ENCODE measurements around the gene ZNF330.

ZNF330 gene

GRCh38 chr4:141233673-141234072 is 13.0 kb downstream of the ZNF330 start:
- DNase-seq (ENCODE audit: low read depth), result no peak

GRCh38 chr4:141238186-141238585 is 17.5 kb downstream of the ZNF330 start:
- no peak for DNase-seq (ENCODE audit: low read depth)

DNA sequence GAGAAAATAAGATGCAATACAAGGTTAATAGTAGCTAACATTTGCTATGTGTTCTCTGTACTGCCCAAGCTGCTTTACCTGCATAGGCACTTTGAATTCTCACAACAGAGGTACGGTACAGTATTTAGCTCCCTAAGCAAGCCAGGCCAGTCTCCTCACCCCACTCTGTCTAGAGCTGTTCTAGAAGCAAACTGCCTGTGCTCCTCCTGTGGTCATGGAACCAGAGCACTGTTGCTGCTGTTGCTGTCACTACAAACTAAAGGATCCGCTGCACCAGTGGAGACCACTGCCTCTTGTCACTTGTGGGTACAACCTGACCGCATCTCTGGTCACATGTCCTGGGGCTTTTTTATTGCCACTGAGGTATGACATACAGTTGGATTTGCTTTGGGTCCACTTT is 19.6 kb downstream of the ZNF330 start:
- DNase-seq (ENCODE audit: low read depth), result no peak

- no peak for DNase-seq (ENCODE audit: low read depth)
Observed at GRCh38 chr4:141240671-141241070, 20.0 kb downstream of the ZNF330 start.

DNA sequence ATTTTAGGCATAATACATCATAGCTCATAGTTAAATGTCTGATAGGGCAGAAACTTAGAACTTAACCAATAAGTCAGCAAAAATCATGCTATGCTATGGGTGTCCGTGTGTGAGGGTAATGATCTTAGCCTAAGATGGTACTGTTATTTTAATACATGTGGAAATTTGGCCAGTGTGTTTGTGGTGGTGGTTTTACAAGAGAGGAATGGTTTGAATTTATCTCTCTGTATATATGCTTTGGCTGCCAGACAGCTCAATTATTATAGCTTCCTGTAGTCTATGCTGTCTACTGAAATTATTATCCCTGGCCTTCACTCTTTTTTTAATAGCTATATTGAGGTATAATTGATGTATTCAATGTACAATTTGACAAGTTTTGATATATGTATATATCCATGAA is 21.3 kb downstream of the ZNF330 start:
- no peak for DNase-seq (ENCODE audit: low read depth)

DNA sequence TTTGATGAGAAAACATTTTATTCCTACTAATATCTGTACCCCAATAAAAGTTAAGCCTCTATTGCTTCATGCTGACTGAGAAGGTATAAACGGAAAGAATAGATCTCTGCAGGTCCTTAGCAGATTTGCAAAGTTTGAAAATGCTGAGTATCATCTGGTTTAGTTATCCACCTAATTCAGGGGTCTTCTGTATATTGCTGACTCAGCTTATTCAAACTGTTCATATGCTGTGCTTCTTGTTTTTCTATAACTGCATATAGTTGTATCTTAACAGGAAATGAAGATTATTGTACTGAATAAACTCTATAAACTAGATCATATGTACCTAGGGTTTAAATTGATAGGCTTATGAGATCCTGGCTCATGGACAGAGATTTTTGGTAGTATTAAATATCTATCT is 23.7 kb downstream of the ZNF330 start:
- no peak for DNase-seq (ENCODE audit: low read depth)

GRCh38 chr4:141246243-141246642 is 25.5 kb downstream of the ZNF330 start:
- DNase-seq (ENCODE audit: low read depth), result no peak

DNA sequence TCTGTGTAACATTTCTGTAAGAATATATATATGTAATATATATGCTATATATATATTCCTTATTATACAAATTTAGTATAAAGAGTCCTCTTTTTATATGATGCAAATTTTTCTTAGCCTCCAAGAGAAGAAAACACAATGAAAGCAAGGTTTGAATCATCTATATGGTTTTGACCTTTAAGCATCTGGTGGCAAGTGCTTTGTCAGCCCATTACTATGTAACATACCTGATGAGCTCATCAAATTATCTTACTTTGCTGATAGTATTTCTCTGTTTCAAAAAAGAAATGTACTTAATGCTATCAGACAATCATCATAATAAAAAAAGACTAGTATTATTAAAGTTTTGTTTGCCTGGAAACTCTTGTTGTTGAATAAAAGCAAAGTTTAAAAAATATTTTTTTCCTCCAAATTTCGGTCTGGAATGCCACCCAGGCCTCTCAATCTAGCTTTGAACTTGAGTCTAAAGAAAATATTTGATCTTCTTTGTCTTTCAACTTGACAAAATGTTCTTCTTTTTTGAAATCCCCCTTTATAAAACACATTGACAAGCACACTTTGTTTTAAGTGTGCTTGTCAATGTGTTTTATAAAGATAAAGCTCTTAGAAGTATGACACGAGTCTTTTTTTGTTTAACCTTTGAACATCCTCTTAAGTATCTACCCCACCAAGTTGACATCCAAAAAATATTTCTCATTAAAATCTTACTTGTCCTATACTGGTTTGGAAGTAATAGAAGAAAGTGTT is 26.2 kb downstream of the ZNF330 start:
- no peak for DNase-seq (ENCODE audit: low read depth)

DNA sequence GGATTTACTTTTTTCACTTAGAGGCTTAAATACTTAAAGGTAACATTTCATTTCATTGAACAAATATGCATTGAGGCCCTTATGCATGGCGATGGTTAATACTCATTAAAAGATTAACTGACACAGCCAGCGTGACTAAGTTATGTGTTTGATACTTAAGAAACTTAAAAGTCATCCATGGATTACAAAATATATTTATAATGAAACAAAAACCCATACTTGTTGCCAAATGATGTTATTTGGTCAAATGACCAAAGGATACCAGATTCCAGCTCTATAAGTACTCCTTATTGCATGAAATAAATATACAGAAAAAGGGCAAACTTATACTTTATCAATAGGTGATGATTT is 26.7 kb downstream of the ZNF330 start:
- no peak for DNase-seq (ENCODE audit: low read depth)

GRCh38 chr4:141248029-141248428 is 27.3 kb downstream of the ZNF330 start:
- DNase-seq (ENCODE audit: low read depth), result no peak

DNA sequence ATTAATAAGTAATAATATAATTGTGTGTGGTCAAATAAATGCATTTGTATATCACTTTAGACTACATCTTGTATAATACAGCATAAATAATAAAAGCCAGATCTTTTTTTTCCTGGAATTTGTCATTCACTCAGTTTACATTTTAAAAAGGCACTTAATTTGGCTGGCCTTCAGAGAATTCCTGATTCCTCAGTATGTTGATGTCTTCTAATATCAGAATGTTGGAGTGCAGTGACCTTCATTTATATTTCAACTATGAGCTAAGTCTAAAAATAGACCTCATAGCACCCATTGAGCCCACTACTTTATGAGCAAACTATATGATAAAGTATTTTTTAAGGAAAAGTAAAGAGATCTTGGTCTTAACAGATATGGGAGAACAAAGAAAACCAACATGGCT is 27.8 kb downstream of the ZNF330 start:
- DNase-seq (ENCODE audit: low read depth), result no peak

- no peak for DNase-seq (ENCODE audit: low read depth)
Observed at GRCh38 chr4:141254326-141254725, 33.6 kb downstream of the ZNF330 start.

GRCh38 chr4:141255016-141255415 is 34.3 kb downstream of the ZNF330 start:
- DNase-seq (ENCODE audit: low read depth), result no peak

GRCh38 chr4:141258558-141258957 is 37.9 kb downstream of the ZNF330 start:
- no peak for DNase-seq (ENCODE audit: low read depth)

GRCh38 chr4:141275834-141276233 is 55.1 kb downstream of the ZNF330 start:
- no peak for DNase-seq (ENCODE audit: low read depth)

- no peak for DNase-seq (ENCODE audit: low read depth)
Observed at GRCh38 chr4:141283152-141283551, 62.5 kb downstream of the ZNF330 start.

GRCh38 chr4:141283563-141283962 is 62.9 kb downstream of the ZNF330 start:
- DNase-seq (ENCODE audit: low read depth), result no peak
